T1000 (cell line): ENCODE data around the gene HDLBP.
"Not testable (repeated sequence)": the region's sequence is repeated elsewhere in the genome, so short reads cannot be mapped to it uniquely, and the experiment has no call there.

Source experiments
- DNase-seq: peaks from one replicate; lab custom pipeline; 2025; ENCODE audit warnings: mixed read lengths; lab: John Stamatoyannopoulos, UW

Gene HDLBP

DNA sequence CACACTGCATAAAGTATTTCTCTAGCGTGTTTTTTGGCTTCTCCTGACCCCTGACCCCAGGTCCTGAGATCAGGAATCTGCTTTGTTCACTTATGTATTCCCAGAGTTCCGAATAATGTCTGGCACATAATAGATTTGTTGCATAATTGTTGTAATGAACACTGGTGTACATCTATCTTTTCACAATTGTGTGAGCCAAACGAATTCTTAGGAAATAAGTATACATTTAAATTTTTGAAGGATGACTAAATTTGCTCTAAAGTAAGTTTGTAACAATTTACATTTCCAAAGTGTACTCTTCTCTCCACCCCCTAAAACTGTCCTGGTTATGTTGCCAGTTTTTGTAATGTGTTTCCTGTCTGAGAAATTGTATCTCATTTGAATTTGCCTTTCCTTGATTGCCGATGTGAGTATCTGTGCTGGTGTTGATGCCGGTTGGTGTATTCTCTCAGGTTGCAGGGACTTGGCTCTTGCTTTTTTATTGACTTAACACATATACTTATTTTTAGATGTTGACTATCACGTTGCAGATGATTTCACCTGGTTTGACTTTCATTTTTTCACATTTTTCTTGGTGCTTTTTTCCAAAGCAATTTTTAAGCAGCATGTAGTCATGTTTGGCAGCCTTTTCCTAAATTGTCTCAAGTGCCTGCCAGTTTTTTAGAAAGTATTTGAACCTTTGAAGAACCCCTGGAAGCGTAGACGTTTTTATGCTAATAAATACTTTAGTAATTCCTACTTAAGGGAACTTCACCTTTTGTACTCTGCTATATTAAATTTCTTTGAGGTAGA is 24.6 kb upstream of the HDLBP start:
- no peak for DNase-seq

- DNase-seq, result no peak
Observed at GRCh38 chr2:241334813-241335212, 19.3 kb upstream of the HDLBP start.

GRCh38 chr2:241330616-241330981 is 15.1 kb upstream of the HDLBP start:
- no peak for DNase-seq

DNA sequence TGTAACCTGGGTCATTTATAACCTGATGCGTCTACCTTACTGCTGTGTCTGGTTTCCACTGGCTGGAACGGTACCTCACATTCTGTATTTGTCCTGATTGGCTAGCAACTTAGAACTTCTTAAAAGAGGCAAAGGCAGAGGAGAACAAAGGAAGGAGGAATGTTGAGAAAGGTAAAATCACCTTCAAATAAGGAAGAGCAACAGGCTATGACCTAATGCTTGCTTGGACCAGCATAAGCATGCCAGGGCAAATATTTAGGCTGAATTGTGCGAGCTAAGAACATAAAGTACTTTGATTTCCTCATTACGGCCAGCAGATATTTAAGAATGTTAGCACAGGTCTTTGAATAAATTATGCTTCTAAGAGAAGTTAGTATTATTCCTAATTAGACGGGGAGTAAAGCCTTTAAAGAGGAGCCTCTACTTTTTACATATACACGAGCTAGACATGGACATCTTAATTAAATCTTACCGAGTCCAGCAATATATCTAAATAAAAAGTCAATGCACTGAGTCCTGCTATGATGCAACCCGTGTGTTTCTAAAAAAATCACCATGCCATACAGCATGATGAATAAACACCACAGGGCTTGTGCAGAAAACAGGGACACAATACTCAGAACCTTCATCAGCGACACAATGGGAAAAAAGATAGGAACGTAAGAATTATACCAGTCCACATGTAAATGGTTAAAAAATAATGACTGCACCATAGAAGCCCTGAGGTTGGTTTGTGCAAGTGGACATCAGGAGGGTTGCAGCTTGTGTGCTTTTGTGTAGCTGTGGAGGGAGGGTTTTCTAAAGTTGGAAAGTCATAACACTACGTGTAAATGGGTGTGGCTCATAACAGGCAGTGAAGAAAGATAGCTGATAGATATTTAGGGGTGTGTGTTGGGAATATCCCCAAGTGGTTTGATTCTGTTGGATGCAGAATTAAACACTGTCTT is 14.5 kb upstream of the HDLBP start:
- no peak for DNase-seq

GRCh38 chr2:241325257-241325656 is 9.8 kb upstream of the HDLBP start:
- no peak for DNase-seq

- no peak for DNase-seq
Observed at GRCh38 chr2:241324775-241325174, 9.3 kb upstream of the HDLBP start.

- DNase-seq, result no peak
Observed at GRCh38 chr2:241323778-241324177, 8.3 kb upstream of the HDLBP start.

DNA sequence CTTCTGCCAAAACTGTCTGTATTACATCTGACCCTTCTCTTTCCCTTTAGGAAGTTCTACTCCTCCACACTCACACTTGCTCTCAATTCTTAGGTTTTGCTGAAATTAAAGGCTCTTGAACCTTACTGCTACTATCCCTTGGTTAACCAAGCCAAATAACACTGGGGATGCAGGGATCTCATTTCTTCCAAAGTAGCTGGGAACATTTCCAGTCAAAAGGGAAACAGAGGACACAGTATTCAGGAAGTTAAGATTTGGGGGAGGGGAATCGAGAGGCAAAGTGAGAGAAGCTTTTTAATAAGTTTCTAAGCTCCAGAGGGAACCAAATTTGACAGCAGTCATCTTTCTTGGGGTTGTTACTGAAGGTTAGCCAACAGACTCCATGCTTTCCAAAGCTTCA is 6.4 kb upstream of the HDLBP start:
- no peak for DNase-seq

DNA sequence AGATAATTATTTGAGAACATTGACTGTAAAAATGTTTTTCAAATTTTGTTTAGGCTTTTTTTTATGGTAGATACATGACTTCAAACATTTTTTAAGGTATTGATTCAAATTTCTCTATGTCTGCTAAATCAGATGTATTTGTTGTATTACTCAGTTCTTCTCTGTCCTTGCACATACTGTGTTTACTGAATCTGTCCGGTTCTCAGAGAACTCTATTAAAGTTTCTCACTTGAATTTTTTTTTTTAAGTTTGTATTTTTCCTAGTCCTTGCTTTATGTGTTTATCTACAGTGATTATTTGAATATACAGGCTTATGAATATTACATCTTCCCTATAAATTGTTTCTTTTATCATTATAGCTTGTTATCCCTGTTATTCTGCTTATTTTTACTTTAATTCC is 5.6 kb upstream of the HDLBP start:
- no peak for DNase-seq

DNA sequence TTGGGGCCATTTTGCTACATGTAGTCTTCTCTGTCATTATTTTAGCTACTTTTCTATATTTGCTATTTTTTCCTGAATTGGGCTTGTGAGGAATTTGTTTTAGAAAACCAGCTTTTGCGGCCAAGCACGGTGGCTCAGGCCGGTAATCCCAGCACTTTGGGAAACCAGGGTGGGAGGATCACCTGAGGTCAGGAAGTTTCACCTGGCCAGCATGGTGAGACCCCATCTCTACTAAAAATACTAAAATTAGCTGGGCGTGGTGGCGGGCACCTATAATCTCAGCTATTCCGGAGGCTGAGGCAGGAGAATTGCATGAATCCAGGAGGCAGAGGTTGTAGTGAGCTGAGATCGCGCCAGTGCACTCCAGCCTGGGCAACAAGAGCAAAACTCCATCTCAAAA is 4.9 kb upstream of the HDLBP start:
- DNase-seq, result no peak

DNA sequence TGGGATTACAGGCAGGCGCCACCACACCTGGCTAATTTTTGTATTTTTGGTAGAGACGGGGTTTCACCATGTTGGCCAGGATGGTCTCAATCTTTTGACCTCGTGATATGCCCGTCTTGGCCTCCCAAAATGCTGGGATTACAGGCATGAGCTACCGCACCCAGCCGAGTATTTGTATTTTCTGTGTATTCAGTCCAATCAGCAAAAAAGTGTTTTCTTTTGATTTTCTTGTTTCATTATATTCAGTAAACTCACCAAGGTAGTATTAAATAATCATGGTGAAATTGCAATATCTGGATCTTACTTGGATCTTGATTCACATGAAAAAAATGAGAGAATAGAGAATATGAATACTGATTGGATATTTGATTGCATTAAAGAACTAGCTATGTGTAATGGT is 3.4 kb upstream of the HDLBP start:
- DNase-seq, result not testable (repeated sequence)

GRCh38 chr2:241317391-241317790 is 1.9 kb upstream of the HDLBP start:
- DNase-seq, result no peak

- DNase-seq, result no peak
Observed at GRCh38 chr2:241316825-241317224, 1.4 kb upstream of the HDLBP start.

- DNase-seq, result peak; percentile 77
Observed at GRCh38 chr2:241315879-241316631, 583 bp upstream of the HDLBP start, which contains the start of gene SEPTIN2. Gene SEPTIN2 (plus strand): TSS chr2:241315925. CDS start chr2:241324233, 8,308 bp downstream.

- no peak for DNase-seq
Observed at GRCh38 chr2:241314226-241315092, 1.0 kb downstream of the HDLBP start.

- no peak for DNase-seq
Observed at GRCh38 chr2:241313543-241314095, 1.9 kb downstream of the HDLBP start.

GRCh38 chr2:241312082-241312481 is 3.4 kb downstream of the HDLBP start:
- DNase-seq, result no peak

DNA sequence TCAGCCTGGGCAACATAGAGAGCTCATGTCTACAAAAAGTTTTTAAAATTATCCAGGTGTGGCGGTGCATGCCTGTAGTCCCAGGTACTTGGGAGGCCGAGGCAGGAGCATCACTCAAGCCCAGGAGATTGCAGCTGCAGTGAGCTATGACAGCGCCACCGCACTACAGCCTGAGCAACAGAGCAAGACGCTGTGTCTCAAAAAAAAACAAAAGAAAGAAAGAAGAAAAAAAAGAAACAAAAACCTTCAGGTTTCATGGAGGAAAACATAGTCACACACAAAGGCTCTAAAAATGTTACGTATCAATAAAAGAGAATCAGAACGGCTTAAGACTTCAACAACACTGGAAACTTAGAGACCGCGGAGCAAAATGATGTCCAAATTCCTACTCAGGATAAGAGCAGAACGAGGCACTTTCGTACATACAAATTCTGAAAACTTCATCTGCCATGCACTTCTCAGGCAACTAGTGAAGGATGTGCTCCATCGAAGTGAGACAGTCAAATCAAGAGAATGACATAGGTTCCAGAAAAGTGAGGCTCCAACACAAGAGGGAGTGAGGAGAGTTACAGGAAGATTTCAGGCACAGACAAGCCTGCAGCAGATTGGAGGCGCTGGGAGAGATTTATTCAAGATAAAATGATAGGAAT is 4.4 kb downstream of the HDLBP start:
- no peak for DNase-seq

- DNase-seq, result no peak
Observed at GRCh38 chr2:241309684-241310117, 5.8 kb downstream of the HDLBP start.

GRCh38 chr2:241308832-241309500 is 6.5 kb downstream of the HDLBP start:
- DNase-seq, result no peak
